ENCODE data around the gene CCDC12.

GRCh38 chr3:46974421-46975171, 1.9 kb downstream of the CCDC12 start:
- TF ChIP-seq KAT7 (CRISPR knock-in tag; IDR thresholded peaks at IDR 0.05; ENCODE audit: borderline replicate concordance) (no peak), NBN (IDR thresholded peaks at IDR 0.05; ENCODE audit: low read depth) (no peak)
